Neural progenitor cell (in vitro differentiated cells): ENCODE measurements around the gene RAB15. TPM values are rescaled to one million over a fixed set of nuclear protein-coding genes. Genes with fewer than 3 reads are reported as not detected.

Experiments used
- DNase-seq: peaks from one replicate; pipeline ENCODE4 v3.0.0-alpha.2; 2016; ENCODE audit warnings: low spot score
- H2AFZ ChIP-seq: fragments of 200-600 bp; sonication (generic); replicated peaks from 2 replicates; pipeline ENCODE4 v1.6.1; 2016; ENCODE audit warnings: antibody characterized with exemption
- H3F3A ChIP-seq: fragments of 200-600 bp; sonication (generic); 2 replicates; pipeline ENCODE4 v1.6.1; 2016; ENCODE audit warnings: antibody characterized with exemption, low read depth
- H3K27ac ChIP-seq: fragments of 200-600 bp; sonication (generic); 2 replicates; pipeline ENCODE4 v1.5.1; 2016; ENCODE audit warnings: mild to moderate bottlenecking
- H3K27me3 ChIP-seq: fragments of 200-600 bp; sonication (generic); 2 replicates; pipeline ENCODE4 v1.6.1; 2016; ENCODE audit warnings: mild to moderate bottlenecking, moderate library complexity
- H3K36me3 ChIP-seq: fragments of 200-600 bp; sonication (generic); 2 replicates; pipeline ENCODE4 v1.5.1; 2016
- H3K4me1 ChIP-seq: fragments of 200-600 bp; sonication (generic); 2 replicates; pipeline ENCODE4 v1.6.1; 2016; ENCODE audit warnings: mixed run types
- H3K4me2 ChIP-seq: fragments of 200-600 bp; sonication (generic); 2 replicates; pipeline ENCODE4 v1.6.1; 2016
- H3K4me3 ChIP-seq: fragments of 200-600 bp; sonication (generic); 2 replicates; pipeline ENCODE4 v1.5.1; 2016
- H3K79me2 ChIP-seq: fragments of 200-600 bp; sonication (generic); 2 replicates; pipeline ENCODE4 v1.6.1; 2016; ENCODE audit warnings: low read depth
- H3K9ac ChIP-seq: fragments of 200-600 bp; sonication (generic); 2 replicates; pipeline ENCODE4 v1.6.1; 2016
- H3K9me3 ChIP-seq: fragments of 200-600 bp; sonication (generic); 2 replicates; pipeline ENCODE4 v1.5.1; 2016; ENCODE audit warnings: low read depth
- H4K20me1 ChIP-seq: fragments of 200-600 bp; sonication (generic); 2 replicates; pipeline ENCODE4 v1.6.1; 2016; ENCODE audit warnings: low read depth
- H3K27ac Mint-ChIP-seq: 3 replicates; pipeline ENCODE4 v1.8.0; 2021; ENCODE audit warnings: mixed read lengths
- H3K27me3 Mint-ChIP-seq: 2 replicates; pipeline ENCODE4 v1.8.0; 2022; ENCODE audit warnings: low read depth, mild to moderate bottlenecking, inconsistent platforms, moderate library complexity, mixed read lengths; ENCODE audit not compliant: insufficient read depth
- H3K36me3 Mint-ChIP-seq: 3 replicates; pipeline ENCODE4 v1.8.0; 2021; ENCODE audit warnings: mixed read lengths
- H3K4me1 Mint-ChIP-seq: 3 replicates; pipeline ENCODE4 v1.8.0; 2021; ENCODE audit warnings: mixed read lengths
- H3K4me3 Mint-ChIP-seq: 3 replicates; pipeline ENCODE4 v1.8.0; 2021; ENCODE audit warnings: mild to moderate bottlenecking, moderate library complexity, mixed read lengths
- H3K9me3 Mint-ChIP-seq: 3 replicates; pipeline ENCODE4 v1.8.0; 2020; ENCODE audit warnings: mixed read lengths
- EZH2 ChIP-seq: fragments of 200-600 bp; sonication (generic); IDR thresholded peaks from 2 replicates; pipeline ENCODE4 v1.6.1; 2017; ENCODE audit warnings: antibody characterized with exemption, mild to moderate bottlenecking, moderate library complexity
- EZH2phosphoT487 ChIP-seq: fragments of 200-600 bp; sonication (generic); IDR thresholded peaks from 2 replicates; pipeline ENCODE4 v1.6.1; 2017; ENCODE audit warnings: antibody characterized with exemption
- total RNA-seq: library from RNA; depleted of rRNA; stranded (reverse); fragments of >200 nt; gene quantifications from 2 replicates; pipeline ENCODE4 v1.2.3, GENCODE V29; 2015; ENCODE audit warnings: low replicate concordance
- TF ChIP-seq, protein P1 (sequence below): fragments of 200-600 bp; sonication (generic); IDR thresholded peaks from 2 replicates; pipeline ENCODE4 v1.5.1; 2017; ENCODE audit warnings: antibody characterized with exemption, mild to moderate bottlenecking

Gene RAB15
- total RNA-seq, 1 donor from 2014 or later = 12.2 TPM

DNA sequence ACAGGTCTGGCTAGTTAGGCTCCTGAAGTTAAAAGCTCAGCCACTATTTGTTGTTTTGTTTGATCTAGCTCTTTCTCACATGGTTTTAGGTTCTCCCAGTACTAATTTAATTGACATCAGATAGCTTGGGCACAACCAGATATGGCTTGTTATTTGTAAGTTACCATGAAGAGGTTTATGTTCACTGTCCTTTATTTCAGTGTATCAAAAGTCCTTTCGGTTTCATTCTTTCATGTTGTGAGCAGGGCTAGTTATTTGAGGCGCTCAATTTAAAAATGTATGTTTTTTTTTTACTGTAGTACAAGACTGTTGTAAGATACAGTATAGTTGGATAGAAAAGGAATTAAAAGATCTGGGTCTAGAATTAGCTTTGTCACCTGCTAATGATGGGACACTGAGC is 36.6 kb downstream of the RAB15 start:
- no peak overlapping the region for H3K4me3 ChIP-seq
- H3K27ac ChIP-seq = no peak overlapping the region
- H3K4me2 ChIP-seq = no peak overlapping the region
- H3K4me1 Mint-ChIP-seq = no peaks in the 10 kb centered on the region
- no peaks in the 10 kb centered on the region for H3F3A ChIP-seq
- H3K9me3 ChIP-seq = no peaks in the 10 kb centered on the region
- H2AFZ ChIP-seq = no peak overlapping the region
- no peaks in the 10 kb centered on the region for H3K9me3 Mint-ChIP-seq
- no peaks in the 10 kb centered on the region for H3K27me3 ChIP-seq
- H3K9ac ChIP-seq = no peak overlapping the region
- no peaks in the 10 kb centered on the region for H3K4me1 ChIP-seq
- no peak overlapping the region for H3K27ac Mint-ChIP-seq
- TF ChIP-seq EZH2 (no peak), EZH2phosphoT487 (no peak)
- TF ChIP-seq, protein P1, sequence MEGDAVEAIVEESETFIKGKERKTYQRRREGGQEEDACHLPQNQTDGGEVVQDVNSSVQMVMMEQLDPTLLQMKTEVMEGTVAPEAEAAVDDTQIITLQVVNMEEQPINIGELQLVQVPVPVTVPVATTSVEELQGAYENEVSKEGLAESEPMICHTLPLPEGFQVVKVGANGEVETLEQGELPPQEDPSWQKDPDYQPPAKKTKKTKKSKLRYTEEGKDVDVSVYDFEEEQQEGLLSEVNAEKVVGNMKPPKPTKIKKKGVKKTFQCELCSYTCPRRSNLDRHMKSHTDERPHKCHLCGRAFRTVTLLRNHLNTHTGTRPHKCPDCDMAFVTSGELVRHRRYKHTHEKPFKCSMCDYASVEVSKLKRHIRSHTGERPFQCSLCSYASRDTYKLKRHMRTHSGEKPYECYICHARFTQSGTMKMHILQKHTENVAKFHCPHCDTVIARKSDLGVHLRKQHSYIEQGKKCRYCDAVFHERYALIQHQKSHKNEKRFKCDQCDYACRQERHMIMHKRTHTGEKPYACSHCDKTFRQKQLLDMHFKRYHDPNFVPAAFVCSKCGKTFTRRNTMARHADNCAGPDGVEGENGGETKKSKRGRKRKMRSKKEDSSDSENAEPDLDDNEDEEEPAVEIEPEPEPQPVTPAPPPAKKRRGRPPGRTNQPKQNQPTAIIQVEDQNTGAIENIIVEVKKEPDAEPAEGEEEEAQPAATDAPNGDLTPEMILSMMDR = no peak
- no peaks in the 10 kb centered on the region for H3K27me3 Mint-ChIP-seq
- no peak for DNase-seq
- peaks cover 13% of the 10 kb centered on the region for H3K36me3 Mint-ChIP-seq
- H4K20me1 ChIP-seq = peaks cover 23% of the 10 kb centered on the region
- peaks cover 14% of the 10 kb centered on the region for H3K36me3 ChIP-seq
- no peaks in the 10 kb centered on the region for H3K79me2 ChIP-seq
- no peak overlapping the region for H3K4me3 Mint-ChIP-seq

DNA sequence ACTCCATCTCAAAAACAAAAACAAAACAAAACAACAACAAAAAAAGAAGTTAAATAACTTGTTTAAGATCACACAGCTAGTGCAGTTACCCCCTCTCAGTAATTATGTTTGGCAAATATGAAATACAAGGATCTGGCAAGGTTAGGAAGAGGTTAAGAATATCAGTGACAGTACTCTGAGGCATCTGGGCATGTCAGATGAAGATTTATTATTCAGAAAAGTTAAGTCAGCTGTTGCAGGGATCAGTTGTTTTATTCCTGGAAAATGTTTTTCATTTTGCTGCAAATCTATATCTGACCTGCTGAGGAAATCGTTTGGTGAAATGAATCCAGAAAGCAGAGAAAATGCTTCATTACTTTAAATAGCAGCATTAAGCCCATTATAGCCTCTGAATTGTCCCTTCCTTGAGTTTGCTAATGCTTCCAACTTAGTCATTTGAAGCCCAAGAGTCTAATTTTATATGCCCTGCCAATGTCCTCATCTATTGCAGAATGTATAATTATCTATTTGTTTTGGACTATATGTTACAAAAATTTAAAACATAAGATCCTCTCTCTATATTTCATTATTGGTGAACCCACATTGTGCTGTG is 37.7 kb downstream of the RAB15 start:
- Mint-ChIP-seq H3K9me3 (no peaks in the 10 kb centered on the region), H3K4me3 (no peak overlapping the region), H3K27ac (no peak overlapping the region), H3K36me3 (peaks cover 12% of the 10 kb centered on the region), H3K27me3 (no peaks in the 10 kb centered on the region), H3K4me1 (no peaks in the 10 kb centered on the region)
- no peaks in the 10 kb centered on the region for H3K4me1 ChIP-seq
- no peaks in the 10 kb centered on the region for H3K9me3 ChIP-seq
- H2AFZ ChIP-seq = no peak overlapping the region
- peaks cover 21% of the 10 kb centered on the region for H4K20me1 ChIP-seq
- TF ChIP-seq, protein P1 = no peak
- TF ChIP-seq EZH2 (no peak), EZH2phosphoT487 (no peak)
- H3K9ac ChIP-seq = no peak overlapping the region
- no peak for DNase-seq
- no peaks in the 10 kb centered on the region for H3K79me2 ChIP-seq
- H3K4me3 ChIP-seq = no peak overlapping the region
- no peak overlapping the region for H3K4me2 ChIP-seq
- peaks cover 14% of the 10 kb centered on the region for H3K36me3 ChIP-seq
- H3F3A ChIP-seq = no peaks in the 10 kb centered on the region
- H3K27ac ChIP-seq = no peak overlapping the region
- H3K27me3 ChIP-seq = no peaks in the 10 kb centered on the region

DNA sequence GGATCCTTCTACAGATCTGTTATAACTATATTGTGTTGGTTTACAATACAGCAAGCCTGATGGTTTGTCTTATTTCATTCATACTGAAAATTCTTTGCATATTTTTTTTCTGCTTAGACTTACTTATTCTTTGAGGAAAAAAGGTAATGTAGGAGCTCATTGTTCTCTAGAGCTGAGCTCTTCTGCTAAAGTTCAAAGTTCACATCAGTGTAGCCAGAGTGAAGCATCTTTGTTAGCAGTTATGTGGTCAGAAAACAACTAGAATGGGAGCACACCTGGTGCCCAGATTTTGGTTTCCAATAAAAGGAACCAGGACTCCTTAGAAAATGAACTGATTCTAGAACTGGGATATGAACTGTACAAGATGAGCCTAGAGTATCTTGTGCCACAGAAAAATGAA is 39.9 kb downstream of the RAB15 start:
- Mint-ChIP-seq H3K36me3 (peaks cover 7% of the 10 kb centered on the region), H3K4me1 (no peaks in the 10 kb centered on the region), H3K27ac (no peak overlapping the region), H3K4me3 (no peak overlapping the region), H3K9me3 (no peaks in the 10 kb centered on the region), H3K27me3 (no peaks in the 10 kb centered on the region)
- H3K36me3 ChIP-seq = peaks cover 14% of the 10 kb centered on the region
- H3F3A ChIP-seq = no peaks in the 10 kb centered on the region
- no peaks in the 10 kb centered on the region for H3K79me2 ChIP-seq
- peaks cover 23% of the 10 kb centered on the region for H4K20me1 ChIP-seq
- H3K4me1 ChIP-seq = no peaks in the 10 kb centered on the region
- TF ChIP-seq, protein P1 = no peak
- no peak for TF ChIP-seq EZH2phosphoT487
- no peak overlapping the region for H2AFZ ChIP-seq
- H3K4me3 ChIP-seq = no peak overlapping the region
- H3K27me3 ChIP-seq = no peaks in the 10 kb centered on the region
- no peaks in the 10 kb centered on the region for H3K9me3 ChIP-seq
- DNase-seq = no peak
- H3K9ac ChIP-seq = no peak overlapping the region
- H3K4me2 ChIP-seq = no peak overlapping the region
- no peak overlapping the region for H3K27ac ChIP-seq
